CD14-positive monocyte (primary cell): ENCODE data around the gene OGDHL. TPM values are rescaled to one million over a fixed set of nuclear protein-coding genes. Genes with fewer than 3 reads are reported as not detected.
A peak's percentile ranks its signal among the peaks of the same experiment; 100 is the strongest.

ENCODE experiments used
- DNase-seq, 3 donors: peaks; one replicate each; pipeline ENCODE4 v3.0.0-alpha.2; 2011 to 2022
- H2AFZ ChIP-seq: 2 replicates; pipeline ENCODE4 v1.6.0; 2012; ENCODE audit warnings: mild to moderate bottlenecking, low read depth, low read length, inconsistent platforms; ENCODE audit not compliant: insufficient read depth, poor library complexity, severe bottlenecking
- H3K27ac ChIP-seq, 2 donors: 1 replicate in 1 of 2; 2 replicates in 1 of 2; pipeline ENCODE4 v1.5.1; 2012 to 2013; ENCODE audit warnings: low read length in 2 of 2, control low read depth in 1 of 2, inconsistent platforms in 1 of 2, low read depth in 1 of 2, mild to moderate bottlenecking in 1 of 2
- H3K27me3 ChIP-seq, 2 donors: one replicate each; pipeline versions ENCODE4 v1.6.0 to v1.6.1; 2011 to 2013; ENCODE audit warnings: low read length in 2 of 2; ENCODE audit not compliant: control insufficient read depth in 2 of 2, insufficient read depth in 2 of 2
- H3K36me3 ChIP-seq, 2 donors: replicated peaks in 1 of 2; 1 replicate in 1 of 2; 2 replicates in 1 of 2; pipeline versions ENCODE4 v1.5.1 to v1.6.1; 2012 to 2013; ENCODE audit warnings: low read length in 2 of 2, control low read depth in 1 of 2, inconsistent platforms in 1 of 2, mild to moderate bottlenecking in 1 of 2; ENCODE audit not compliant: insufficient read depth in 2 of 2, control insufficient read depth in 1 of 2
- H3K4me1 ChIP-seq, 2 donors: 1 replicate in 1 of 2; 2 replicates in 1 of 2; pipeline versions ENCODE4 v1.5.1 to v1.6.1; 2012 to 2013; ENCODE audit warnings: low read length in 2 of 2, control low read depth in 1 of 2, inconsistent platforms in 1 of 2, mild to moderate bottlenecking in 1 of 2, moderate library complexity in 1 of 2; ENCODE audit not compliant: insufficient read depth in 2 of 2, control insufficient read depth in 1 of 2
- H3K4me2 ChIP-seq: replicated peaks from 2 replicates; pipeline ENCODE3; 2012; ENCODE audit warnings: low read length, moderate library complexity, mild to moderate bottlenecking; ENCODE audit not compliant: poor library complexity, severe bottlenecking; ENCODE audit errors: extremely low read depth
- H3K4me3 ChIP-seq, 3 experiments: fragments of 200-600 bp in 1 of 3; sonication (generic) in 1 of 3; replicated peaks in 1 of 3; 1 replicate in 2 of 3; 2 replicates in 1 of 3; pipeline ENCODE4 v1.5.1; 2011 to 2013; ENCODE audit warnings: low read length in 3 of 3, mild to moderate bottlenecking in 3 of 3, control low read depth in 2 of 3, low read depth in 2 of 3, inconsistent platforms in 1 of 3, moderate library complexity in 1 of 3
- H3K79me2 ChIP-seq: 2 replicates; pipeline ENCODE4 v1.6.0; 2012; ENCODE audit warnings: mild to moderate bottlenecking, control low read depth, inconsistent platforms, low read length, moderate library complexity; ENCODE audit not compliant: insufficient read depth
- H3K9ac ChIP-seq: 2 replicates; pipeline ENCODE4 v1.6.0; 2017; ENCODE audit warnings: low read length, mild to moderate bottlenecking; ENCODE audit not compliant: insufficient read depth, poor library complexity, severe bottlenecking
- H3K9me3 ChIP-seq, 2 donors: replicated peaks in 1 of 2; 1 replicate in 1 of 2; 2 replicates in 1 of 2; pipeline versions ENCODE4 v1.5.1 to v1.6.1; 2012 to 2013; ENCODE audit warnings: low read length in 2 of 2, control low read depth in 1 of 2; ENCODE audit not compliant: control insufficient read depth in 1 of 2, insufficient read depth in 1 of 2
- H4K20me1 ChIP-seq: 2 replicates; pipeline ENCODE4 v1.6.0; 2012; ENCODE audit warnings: mild to moderate bottlenecking, low read length, control low read depth, moderate library complexity; ENCODE audit not compliant: insufficient read depth
- H3K27ac Mint-ChIP-seq, 7 donors: one replicate each; pipeline ENCODE4 v1.8.0; 2020; ENCODE audit warnings: mild to moderate bottlenecking in 7 of 7, mixed read lengths in 7 of 7, moderate library complexity in 6 of 7, inconsistent platforms in 2 of 7
- H3K27me3 Mint-ChIP-seq, 3 donors: one replicate each; pipeline ENCODE4 v1.8.0; 2021 to 2022; ENCODE audit warnings: low read depth in 3 of 3, mild to moderate bottlenecking in 3 of 3, mixed read lengths in 3 of 3, moderate library complexity in 3 of 3, inconsistent platforms in 1 of 3
- H3K36me3 Mint-ChIP-seq, 2 donors: one replicate each; pipeline ENCODE4 v1.8.0; 2020; ENCODE audit warnings: mixed read lengths in 2 of 2, inconsistent platforms in 1 of 2, mild to moderate bottlenecking in 1 of 2
- H3K4me1 Mint-ChIP-seq: one replicate; pipeline ENCODE4 v1.8.0; 2020; ENCODE audit warnings: mild to moderate bottlenecking, mixed read lengths
- H3K4me3 Mint-ChIP-seq, 2 donors: one replicate each; pipeline ENCODE4 v1.8.0; 2020; ENCODE audit warnings: mild to moderate bottlenecking in 2 of 2, mixed read lengths in 2 of 2, moderate library complexity in 1 of 2
- H3K9me3 Mint-ChIP-seq, 7 donors: one replicate each; pipeline ENCODE4 v1.8.0; 2020 to 2022; ENCODE audit warnings: mixed read lengths in 7 of 7, mild to moderate bottlenecking in 6 of 7, moderate library complexity in 6 of 7, inconsistent platforms in 2 of 7
- WGBS: methylation state at CpG from one replicate; pipeline ENCODE4 v1.1.5; 2013; ENCODE audit warnings: missing lambda C conversion rate; ENCODE audit not compliant: insufficient coverage; 5-methylcytosine and 5-hydroxymethylcytosine counted together
- intact Hi-C, 2 donors: fragments of 100-400 bp; cut with micrococcal nuclease; formaldehyde crosslinking; loops; one replicate each; pipeline versions ENCODE4 v1.15.0 to v1.15.1; 2023
- polyA plus RNA-seq, 3 donors: library from polyadenylated mRNA; depleted of rRNA in 1 of 3; unstranded in 2 of 3; stranded (reverse) in 1 of 3; fragments of 300-500 nt in 2 of 3; fragments of >200 nt in 1 of 3; fragmentation: Illumina TruSeq in 2 of 3; gene quantifications; 1 replicate in 2 of 3; 2 replicates in 1 of 3; pipeline ENCODE4 v1.2.3, GENCODE V29; 2012 to 2021
- TF ChIP-seq, protein P1 (sequence below): fragments of 200-600 bp; IDR thresholded peaks from one replicate; pipeline ENCODE4 v1.8.0; 2022; ENCODE audit warnings: antibody characterized with exemption, mild to moderate bottlenecking

Gene OGDHL
- polyA plus RNA-seq, 3 donors: not detected

DNA sequence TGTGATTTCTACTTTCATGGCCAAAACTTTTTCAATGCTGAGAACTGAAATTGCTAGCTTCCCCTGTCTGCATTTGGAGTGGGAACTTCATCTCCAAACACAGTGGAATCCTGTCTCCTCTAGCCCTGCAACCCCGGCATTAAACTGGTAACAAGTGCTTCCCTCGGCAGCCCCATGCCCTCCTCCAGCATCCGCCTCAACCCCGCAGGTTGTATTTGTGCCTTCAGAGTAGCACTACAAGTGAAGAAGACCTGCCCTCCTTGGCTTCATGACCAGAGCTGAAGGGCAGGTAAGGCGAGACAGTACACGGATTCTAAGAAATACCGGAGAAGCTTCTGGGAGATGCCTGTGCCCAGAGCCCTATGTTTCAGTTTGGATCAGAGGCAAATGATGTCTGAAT lies 65.8 kb downstream of the OGDHL start:
- DNase-seq: no peak
- TF ChIP-seq, protein P1, sequence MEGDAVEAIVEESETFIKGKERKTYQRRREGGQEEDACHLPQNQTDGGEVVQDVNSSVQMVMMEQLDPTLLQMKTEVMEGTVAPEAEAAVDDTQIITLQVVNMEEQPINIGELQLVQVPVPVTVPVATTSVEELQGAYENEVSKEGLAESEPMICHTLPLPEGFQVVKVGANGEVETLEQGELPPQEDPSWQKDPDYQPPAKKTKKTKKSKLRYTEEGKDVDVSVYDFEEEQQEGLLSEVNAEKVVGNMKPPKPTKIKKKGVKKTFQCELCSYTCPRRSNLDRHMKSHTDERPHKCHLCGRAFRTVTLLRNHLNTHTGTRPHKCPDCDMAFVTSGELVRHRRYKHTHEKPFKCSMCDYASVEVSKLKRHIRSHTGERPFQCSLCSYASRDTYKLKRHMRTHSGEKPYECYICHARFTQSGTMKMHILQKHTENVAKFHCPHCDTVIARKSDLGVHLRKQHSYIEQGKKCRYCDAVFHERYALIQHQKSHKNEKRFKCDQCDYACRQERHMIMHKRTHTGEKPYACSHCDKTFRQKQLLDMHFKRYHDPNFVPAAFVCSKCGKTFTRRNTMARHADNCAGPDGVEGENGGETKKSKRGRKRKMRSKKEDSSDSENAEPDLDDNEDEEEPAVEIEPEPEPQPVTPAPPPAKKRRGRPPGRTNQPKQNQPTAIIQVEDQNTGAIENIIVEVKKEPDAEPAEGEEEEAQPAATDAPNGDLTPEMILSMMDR: no peak
- H3K4me1 Mint-ChIP-seq: no peaks in the 10 kb centered on the region
- H4K20me1 ChIP-seq: no peaks in the 10 kb centered on the region
- H3K79me2 ChIP-seq: no peaks in the 10 kb centered on the region
- H3K9me3 ChIP-seq: no peaks in the 10 kb centered on the region
- no peak overlapping the region for H3K4me3 ChIP-seq
- 87% methylated on average over 7 of the region's 7 CpGs for WGBS
- H2AFZ ChIP-seq: no peak overlapping the region
- H3K9me3 Mint-ChIP-seq: peaks cover 0 to 10% (median 2%) of the 10 kb centered on the region in 7 donors
- H3K36me3 ChIP-seq: no peaks in the 10 kb centered on the region
- peak overlapping the region in 1 of 2 donors; percentile 21 for H3K4me3 Mint-ChIP-seq
- intact Hi-C loops: no loop called here
- no peak overlapping the region for H3K27ac ChIP-seq
- no peak overlapping the region for H3K9ac ChIP-seq
- H3K4me1 ChIP-seq: no peaks in the 10 kb centered on the region
- H3K4me2 ChIP-seq: no peak overlapping the region
- peaks cover 8 to 25% of the 10 kb centered on the region in 2 donors for H3K27me3 ChIP-seq
- peak overlapping the region in 1 of 7 donors; percentile 71 for H3K27ac Mint-ChIP-seq
- no peaks in the 10 kb centered on the region for H3K36me3 Mint-ChIP-seq
- H3K27me3 Mint-ChIP-seq: peaks cover 10 to 24% (median 18%) of the 10 kb centered on the region in 3 donors

DNA sequence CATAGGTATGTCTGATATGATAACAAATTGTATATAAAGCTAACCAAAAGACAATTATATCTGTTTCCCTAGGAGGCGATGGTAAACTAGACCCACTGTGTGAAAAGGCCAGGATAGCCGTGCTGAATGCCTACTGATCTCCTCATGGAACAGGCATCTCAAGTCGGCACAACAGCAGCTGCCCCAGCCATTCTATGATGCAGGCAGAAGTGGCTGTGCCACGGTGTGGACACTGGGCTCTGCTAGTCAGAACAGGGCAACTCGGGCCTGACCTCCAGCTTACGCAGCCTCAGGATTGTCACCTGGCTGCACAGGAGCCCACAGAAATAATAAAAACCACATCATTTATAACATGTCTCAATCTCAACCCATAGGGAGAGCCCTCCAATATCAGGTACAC lies 67.7 kb downstream of the OGDHL start:
- Mint-ChIP-seq H3K9me3 (peaks cover 0 to 14% (median 4%) of the 10 kb centered on the region in 7 donors), H3K4me1 (no peaks in the 10 kb centered on the region), H3K36me3 (no peaks in the 10 kb centered on the region), H3K27ac (no peak overlapping the region), H3K4me3 (no peak overlapping the region), H3K27me3 (peaks cover 26 to 37% (median 35%) of the 10 kb centered on the region in 3 donors)
- TF ChIP-seq, protein P1: no peak
- H3K27ac ChIP-seq: no peak overlapping the region
- 84% methylated on average over 3 of the region's 6 CpGs for WGBS
- no peak for DNase-seq
- no peak overlapping the region for H3K9ac ChIP-seq
- intact Hi-C loops: no loop called here
- H3K4me3 ChIP-seq: no peak overlapping the region
- H3K79me2 ChIP-seq: no peaks in the 10 kb centered on the region
- no peak overlapping the region for H2AFZ ChIP-seq
- no peaks in the 10 kb centered on the region for H3K36me3 ChIP-seq
- no peaks in the 10 kb centered on the region for H3K9me3 ChIP-seq
- H4K20me1 ChIP-seq: no peaks in the 10 kb centered on the region
- peaks cover 25 to 41% of the 10 kb centered on the region in 2 donors for H3K27me3 ChIP-seq
- H3K4me2 ChIP-seq: no peak overlapping the region
- no peaks in the 10 kb centered on the region for H3K4me1 ChIP-seq
